ENCODE data around the gene MAP2.

- TF ChIP-seq CTCF (conservative IDR thresholded peaks at IDR 0.05): no peak
- TF ChIP-seq EZH2 (IDR thresholded peaks at IDR 0.05; ENCODE audit: low read depth): no peak
These were observed 258.8 kb downstream of the MAP2 start for GRCh38 chr2:209682646-209683045.

Measured in PC-9 (cell line).